ENCODE results near the gene NTSR1. TPM values are rescaled to one million over a fixed set of nuclear protein-coding genes. Genes with fewer than 3 reads are reported as not detected.

Gene NTSR1
- total and polyA plus RNA-seq, 4 donors: 0.03 to 0.33 (median 0.08) TPM; not detected in 1

- no peak for DNase-seq (ENCODE audit: low spot score)
- no peak overlapping the region for H3K27ac ChIP-seq (ENCODE audit: low read depth in 1 of 2, low read length in 2 of 2)
- no peaks in the 10 kb centered on the region for H3K4me1 ChIP-seq (ENCODE audit: control insufficient read depth in 4 of 4, insufficient read depth in 4 of 4, low read length in 3 of 4)
- TF ChIP-seq TAF1 (conservative IDR thresholded peaks at IDR 0.05) (no peak), RAD21 (IDR thresholded peaks at IDR 0.05) (no peak)
- TF ChIP-seq, protein P1, sequence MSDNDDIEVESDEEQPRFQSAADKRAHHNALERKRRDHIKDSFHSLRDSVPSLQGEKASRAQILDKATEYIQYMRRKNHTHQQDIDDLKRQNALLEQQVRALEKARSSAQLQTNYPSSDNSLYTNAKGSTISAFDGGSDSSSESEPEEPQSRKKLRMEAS (IDR thresholded peaks at IDR 0.05): no peak
- H3K9me3 ChIP-seq (ENCODE audit: control insufficient read depth in 4 of 4, low read length in 3 of 4): no peaks in the 10 kb centered on the region
- no peak overlapping the region for H3K4me3 ChIP-seq (ENCODE audit: low read depth in 1 of 3, low read length in 3 of 3)
- 85% methylated on average over 18 of the region's 18 CpGs for WGBS
- no peaks in the 10 kb centered on the region for H3K27me3 ChIP-seq (ENCODE audit: control insufficient read depth in 4 of 4, insufficient read depth in 4 of 4, low read length in 3 of 4)
- no peak overlapping the region for H3K9ac ChIP-seq (ENCODE audit: low read depth in 1 of 2, low read length in 2 of 2)
- no peaks in the 10 kb centered on the region for H3K36me3 ChIP-seq (ENCODE audit: control insufficient read depth in 4 of 4, insufficient read depth in 3 of 4, low read depth in 1 of 4, low read length in 3 of 4)
Measured at GRCh38 chr20:62782149-62782892, 73.7 kb downstream of the NTSR1 start.

GRCh38 chr20:62782893-62783278 is 74.2 kb downstream of the NTSR1 start:
- TF ChIP-seq HNF4A (conservative IDR thresholded peaks at IDR 0.05) (no peak), CTCF (IDR thresholded peaks at IDR 0.05; ENCODE audit: low read depth, low read length, missing input control) (no peak), JUND (IDR thresholded peaks at IDR 0.05) (no peak), EGR1 (IDR thresholded peaks at IDR 0.05; ENCODE audit: low read depth in 2 of 2) (no peak), SP1 (IDR thresholded peaks at IDR 0.05) (no peak), RAD21 (IDR thresholded peaks at IDR 0.05) (no peak), ATF3 (IDR thresholded peaks at IDR 0.05) (no peak), FOXA1 (IDR thresholded peaks at IDR 0.05) (no peak), GABPA (IDR thresholded peaks at IDR 0.05 in 1 of 2, conservative IDR thresholded peaks at IDR 0.05 in 1 of 2) (no peak), RXRA (IDR thresholded peaks at IDR 0.05) (no peak)
- TF ChIP-seq, protein P1 (IDR thresholded peaks at IDR 0.05): no peak
- TF ChIP-seq, protein P2, sequence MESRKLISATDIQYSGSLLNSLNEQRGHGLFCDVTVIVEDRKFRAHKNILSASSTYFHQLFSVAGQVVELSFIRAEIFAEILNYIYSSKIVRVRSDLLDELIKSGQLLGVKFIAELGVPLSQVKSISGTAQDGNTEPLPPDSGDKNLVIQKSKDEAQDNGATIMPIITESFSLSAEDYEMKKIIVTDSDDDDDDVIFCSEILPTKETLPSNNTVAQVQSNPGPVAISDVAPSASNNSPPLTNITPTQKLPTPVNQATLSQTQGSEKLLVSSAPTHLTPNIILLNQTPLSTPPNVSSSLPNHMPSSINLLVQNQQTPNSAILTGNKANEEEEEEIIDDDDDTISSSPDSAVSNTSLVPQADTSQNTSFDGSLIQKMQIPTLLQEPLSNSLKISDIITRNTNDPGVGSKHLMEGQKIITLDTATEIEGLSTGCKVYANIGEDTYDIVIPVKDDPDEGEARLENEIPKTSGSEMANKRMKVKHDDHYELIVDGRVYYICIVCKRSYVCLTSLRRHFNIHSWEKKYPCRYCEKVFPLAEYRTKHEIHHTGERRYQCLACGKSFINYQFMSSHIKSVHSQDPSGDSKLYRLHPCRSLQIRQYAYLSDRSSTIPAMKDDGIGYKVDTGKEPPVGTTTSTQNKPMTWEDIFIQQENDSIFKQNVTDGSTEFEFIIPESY (IDR thresholded peaks at IDR 0.05): no peak
- Histone ChIP-seq H3K36me3 (ENCODE audit: control insufficient read depth in 4 of 4, insufficient read depth in 3 of 4, low read depth in 1 of 4, low read length in 3 of 4) (no peaks in the 10 kb centered on the region), H3K27ac (ENCODE audit: low read depth in 1 of 2, low read length in 2 of 2) (no peak overlapping the region), H3K27me3 (ENCODE audit: control insufficient read depth in 4 of 4, insufficient read depth in 4 of 4, low read length in 3 of 4) (no peaks in the 10 kb centered on the region), H3K9me3 (ENCODE audit: control insufficient read depth in 4 of 4, low read length in 3 of 4) (no peaks in the 10 kb centered on the region), H3K4me1 (ENCODE audit: control insufficient read depth in 4 of 4, insufficient read depth in 4 of 4, low read length in 3 of 4) (no peaks in the 10 kb centered on the region), H3K4me3 (ENCODE audit: low read depth in 1 of 3, low read length in 3 of 3) (no peak overlapping the region), H3K9ac (ENCODE audit: low read depth in 1 of 2, low read length in 2 of 2) (no peak overlapping the region)
- WGBS: 63% methylated on average over 9 of the region's 9 CpGs
- no peak for DNase-seq (ENCODE audit: low spot score)
